Measurements from ENCODE around the gene CFAP43.

- TF ChIP-seq CTCF (IDR thresholded peaks at IDR 0.05; ENCODE audit: low read length): no peak
- TF ChIP-seq EZH2phosphoT487 (IDR thresholded peaks at IDR 0.05; ENCODE audit: low read length): no peak
Measured at GRCh38 chr10:104268713-104269645, 36.8 kb upstream of the CFAP43 start, which contains the start of gene GSTO2.

All from MM.1S (cell line).